GF-D8 (cell line): ENCODE data around the gene ADRA2B.

Source experiments
- DNase-seq: peaks from one replicate; lab custom pipeline; 2025; lab: John Stamatoyannopoulos, UW

The ADRA2B gene

GRCh38 chr2:96103761-96104486, 12.4 kb downstream of the ADRA2B start:
- no peak for DNase-seq

- DNase-seq = no peak
Observed at GRCh38 chr2:96103187-96103601, 13.2 kb downstream of the ADRA2B start.

- DNase-seq = no peak
Observed at GRCh38 chr2:96102596-96103186, 13.7 kb downstream of the ADRA2B start.

GRCh38 chr2:96100893-96101304, 15.5 kb downstream of the ADRA2B start:
- no peak for DNase-seq

GRCh38 chr2:96099861-96100798, 16.2 kb downstream of the ADRA2B start:
- no peak for DNase-seq

GRCh38 chr2:96098900-96099590, 17.3 kb downstream of the ADRA2B start:
- no peak for DNase-seq

GRCh38 chr2:96097951-96098823, 18.2 kb downstream of the ADRA2B start:
- DNase-seq = no peak

- no peak for DNase-seq
Observed at GRCh38 chr2:96097441-96097840, 18.9 kb downstream of the ADRA2B start.

- no peak for DNase-seq
Observed at GRCh38 chr2:96095116-96095636, 21.2 kb downstream of the ADRA2B start.

- no peak for DNase-seq
Observed at GRCh38 chr2:96093528-96093927, 22.8 kb downstream of the ADRA2B start.

GRCh38 chr2:96092951-96093350, 23.4 kb downstream of the ADRA2B start:
- DNase-seq = no peak

- DNase-seq = no peak
Observed at GRCh38 chr2:96092573-96092877, 23.8 kb downstream of the ADRA2B start.

- DNase-seq = no peak
Observed at GRCh38 chr2:96091711-96092572, 24.4 kb downstream of the ADRA2B start.

GRCh38 chr2:96091141-96091710, 25.1 kb downstream of the ADRA2B start:
- no peak for DNase-seq

- DNase-seq = no peak
Observed at GRCh38 chr2:96090196-96090926, 26.0 kb downstream of the ADRA2B start.

GRCh38 chr2:96089356-96090195, 26.8 kb downstream of the ADRA2B start:
- no peak for DNase-seq

- no peak for DNase-seq
Observed at GRCh38 chr2:96088340-96089335, 27.7 kb downstream of the ADRA2B start.
